ENCODE data around the gene CERKL. TPM values are rescaled to one million over a fixed set of nuclear protein-coding genes. Genes with fewer than 3 reads are reported as not detected.

The CERKL gene
- total RNA-seq, 1 donor, result under 0.01 TPM

DNA sequence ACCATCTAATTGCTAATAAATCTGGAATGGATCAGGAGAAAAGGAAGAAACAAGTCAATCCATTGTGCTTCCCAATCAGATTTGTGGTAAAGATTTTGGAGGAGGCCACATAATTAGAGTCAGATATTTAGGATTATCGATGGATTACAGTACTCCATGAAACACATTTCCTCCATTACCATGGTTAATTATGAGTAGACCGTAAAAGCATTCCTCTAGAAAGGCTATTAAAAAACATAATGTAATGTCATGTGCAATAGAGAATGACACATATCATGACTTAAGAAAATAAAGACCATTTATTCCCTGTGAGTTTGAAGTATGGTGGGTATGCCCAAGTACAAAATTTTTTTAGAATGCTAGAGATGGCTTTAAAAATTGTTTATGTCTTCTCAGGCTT lies 103.7 kb downstream of the CERKL start:
- no peak overlapping the region for H3K4me3 ChIP-seq (ENCODE audit: low read depth, low read length)
- TF ChIP-seq, protein P1, sequence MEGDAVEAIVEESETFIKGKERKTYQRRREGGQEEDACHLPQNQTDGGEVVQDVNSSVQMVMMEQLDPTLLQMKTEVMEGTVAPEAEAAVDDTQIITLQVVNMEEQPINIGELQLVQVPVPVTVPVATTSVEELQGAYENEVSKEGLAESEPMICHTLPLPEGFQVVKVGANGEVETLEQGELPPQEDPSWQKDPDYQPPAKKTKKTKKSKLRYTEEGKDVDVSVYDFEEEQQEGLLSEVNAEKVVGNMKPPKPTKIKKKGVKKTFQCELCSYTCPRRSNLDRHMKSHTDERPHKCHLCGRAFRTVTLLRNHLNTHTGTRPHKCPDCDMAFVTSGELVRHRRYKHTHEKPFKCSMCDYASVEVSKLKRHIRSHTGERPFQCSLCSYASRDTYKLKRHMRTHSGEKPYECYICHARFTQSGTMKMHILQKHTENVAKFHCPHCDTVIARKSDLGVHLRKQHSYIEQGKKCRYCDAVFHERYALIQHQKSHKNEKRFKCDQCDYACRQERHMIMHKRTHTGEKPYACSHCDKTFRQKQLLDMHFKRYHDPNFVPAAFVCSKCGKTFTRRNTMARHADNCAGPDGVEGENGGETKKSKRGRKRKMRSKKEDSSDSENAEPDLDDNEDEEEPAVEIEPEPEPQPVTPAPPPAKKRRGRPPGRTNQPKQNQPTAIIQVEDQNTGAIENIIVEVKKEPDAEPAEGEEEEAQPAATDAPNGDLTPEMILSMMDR (IDR thresholded peaks at IDR 0.05; ENCODE audit: insufficient read depth, low read depth, low read length), result no peak
- no peak for DNase-seq (ENCODE audit: low read depth)

DNA sequence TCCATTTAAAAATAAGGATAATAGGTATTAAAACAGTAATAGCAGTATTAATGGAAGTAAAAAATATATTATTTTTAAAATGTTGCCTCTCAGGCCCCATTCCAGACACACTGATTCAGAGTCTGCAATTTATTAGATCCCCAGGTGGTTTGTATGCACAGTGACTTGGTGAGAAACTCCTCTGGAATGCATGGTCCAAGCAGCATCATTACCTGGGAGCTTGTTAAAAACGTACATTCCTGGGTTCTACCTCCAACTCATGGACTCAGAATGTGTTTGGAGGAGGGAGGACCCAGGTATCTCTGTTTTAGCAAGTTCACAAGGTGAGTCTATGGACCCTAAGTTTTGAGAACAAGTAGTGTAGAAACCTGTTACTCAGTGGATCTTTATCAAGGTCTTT lies 104.1 kb downstream of the CERKL start:
- DNase-seq (ENCODE audit: low read depth), result no peak
- TF ChIP-seq, protein P1 (IDR thresholded peaks at IDR 0.05; ENCODE audit: insufficient read depth, low read depth, low read length), result no peak
- no peak overlapping the region for H3K4me3 ChIP-seq (ENCODE audit: low read depth, low read length)

DNA sequence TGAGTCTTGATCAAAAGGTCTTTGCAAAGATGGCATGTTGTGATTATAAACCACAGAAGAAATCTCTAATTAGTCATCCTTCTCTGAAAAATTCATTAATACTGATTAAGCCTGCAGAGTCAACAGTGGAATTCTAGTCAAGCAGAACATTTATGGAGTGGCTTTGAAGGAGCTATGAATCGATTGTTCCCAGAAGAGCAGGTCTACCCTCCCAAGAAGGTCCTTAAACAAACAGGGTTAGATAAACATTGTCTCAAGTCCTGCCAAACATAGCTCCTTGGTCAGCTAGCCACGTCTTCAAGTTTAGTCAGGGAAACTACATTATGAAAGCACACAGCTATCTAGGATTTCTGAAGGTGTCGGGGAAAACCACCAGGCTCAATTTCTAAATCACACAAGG lies 110.8 kb downstream of the CERKL start:
- peak; percentile 31 for DNase-seq (ENCODE audit: low read depth)

DNA sequence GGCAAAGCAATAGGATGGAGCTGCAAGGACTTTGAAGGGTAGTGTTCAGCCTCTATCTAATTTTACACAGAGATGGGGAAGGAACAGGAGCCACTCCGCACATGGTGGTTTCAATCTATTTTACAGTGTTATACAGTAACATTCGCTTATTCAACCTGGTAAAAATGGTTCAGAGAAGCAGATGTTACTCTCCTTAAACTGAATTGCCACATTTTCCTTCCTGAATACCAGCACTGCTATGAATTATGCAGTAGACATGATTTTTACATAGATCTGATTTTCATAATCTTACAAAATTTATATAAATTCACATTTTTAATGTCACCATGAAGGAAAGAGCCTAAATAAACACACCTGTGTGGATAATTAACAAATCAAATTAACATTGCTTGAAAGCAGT lies 114.7 kb downstream of the CERKL start:
- no peak overlapping the region for H3K4me3 ChIP-seq (ENCODE audit: low read depth, low read length)
- TF ChIP-seq, protein P1 (IDR thresholded peaks at IDR 0.05; ENCODE audit: insufficient read depth, low read depth, low read length), result no peak

More for the DNA sequence above, 110.8 kb downstream of the CERKL start:
- TF ChIP-seq, protein P1 (IDR thresholded peaks at IDR 0.05; ENCODE audit: insufficient read depth, low read depth, low read length), result no peak
- H3K4me3 ChIP-seq (ENCODE audit: low read depth, low read length), result no peak overlapping the region

DNA sequence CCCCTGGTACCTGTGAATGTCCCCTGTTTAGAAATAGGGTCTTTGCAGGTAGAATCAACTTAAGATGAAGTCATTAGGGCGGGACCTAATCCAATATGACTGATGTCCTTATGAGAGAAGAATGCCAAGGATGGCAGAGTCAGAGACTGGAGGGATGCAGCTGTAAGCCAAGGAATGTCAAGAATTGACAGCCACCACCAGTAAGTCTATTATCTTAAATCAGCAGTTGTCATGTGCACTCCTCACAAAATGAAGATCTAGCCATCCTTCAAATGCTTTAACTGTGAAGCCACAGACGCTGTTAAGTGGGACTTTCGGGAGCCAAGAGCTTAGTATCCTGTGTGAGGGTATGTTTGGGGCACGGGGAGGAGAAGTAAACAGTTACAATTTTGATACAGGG lies 116.5 kb downstream of the CERKL start:
- H3K4me3 ChIP-seq (ENCODE audit: low read depth, low read length), result no peak overlapping the region
- no peak for DNase-seq (ENCODE audit: low read depth)
- TF ChIP-seq, protein P1 (IDR thresholded peaks at IDR 0.05; ENCODE audit: insufficient read depth, low read depth, low read length), result no peak

More for the DNA sequence above, 114.7 kb downstream of the CERKL start:
- no peak for DNase-seq (ENCODE audit: low read depth)

DNA sequence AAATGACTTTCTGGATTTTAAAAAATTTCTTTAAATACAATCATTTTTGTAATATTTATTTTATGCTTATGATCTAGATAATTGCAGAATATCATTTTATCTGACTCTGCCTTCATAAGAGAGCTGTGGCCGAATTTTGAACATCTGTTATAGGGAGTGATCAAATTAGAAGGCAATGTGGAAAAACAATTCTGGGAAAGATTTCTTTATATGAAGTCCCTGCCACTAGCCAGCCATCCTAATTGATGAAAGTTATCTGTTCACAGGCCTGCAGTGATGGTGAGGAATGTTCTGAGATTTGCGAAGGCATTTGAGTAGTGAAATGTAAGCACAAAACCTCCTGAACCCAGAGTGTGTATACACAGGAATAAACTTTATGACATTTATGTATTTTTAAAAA lies 120.2 kb downstream of the CERKL start:
- no peak for DNase-seq (ENCODE audit: low read depth)
- TF ChIP-seq, protein P1 (IDR thresholded peaks at IDR 0.05; ENCODE audit: insufficient read depth, low read depth, low read length), result no peak
- H3K4me3 ChIP-seq (ENCODE audit: low read depth, low read length), result no peak overlapping the region

DNA sequence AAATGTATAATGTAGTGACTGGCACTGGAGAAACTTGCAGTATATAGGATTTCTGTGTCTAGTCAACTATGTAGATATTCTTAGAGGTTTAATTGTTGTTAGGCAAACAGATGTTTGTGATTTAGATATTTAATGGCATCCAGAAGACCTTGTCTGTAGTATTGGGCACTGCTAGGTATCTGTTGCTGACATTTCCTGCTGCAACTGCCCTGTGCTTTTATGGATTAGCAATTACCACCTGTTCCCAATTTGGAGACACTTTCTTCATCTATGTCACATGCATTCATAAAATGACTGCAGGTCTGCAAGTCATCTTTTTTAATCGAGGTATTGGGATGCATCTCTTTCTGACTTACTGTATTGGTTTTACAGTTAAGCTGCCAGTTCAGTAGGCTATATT lies 128.5 kb downstream of the CERKL start:
- no peak for DNase-seq (ENCODE audit: low read depth)

More for the DNA sequence above, 128.5 kb downstream of the CERKL start:
- H3K4me3 ChIP-seq (ENCODE audit: low read depth, low read length), result no peak overlapping the region
- TF ChIP-seq, protein P1 (IDR thresholded peaks at IDR 0.05; ENCODE audit: insufficient read depth, low read depth, low read length), result no peak
